Ectodermal cell (in vitro differentiated cells): ENCODE data around the gene GALNT13.

ENCODE experiments used
- H3K27ac ChIP-seq: 2 replicates; pipeline ENCODE4 v1.7.0; 2013; ENCODE audit warnings: mild to moderate bottlenecking, low read depth, low read length; ENCODE audit not compliant: insufficient read depth, poor library complexity, severe bottlenecking
- H3K27me3 ChIP-seq: 2 replicates; pipeline ENCODE4 v1.7.0; 2013; ENCODE audit warnings: mild to moderate bottlenecking, low read length; ENCODE audit not compliant: insufficient read depth, control insufficient read depth, poor library complexity, severe bottlenecking
- H3K36me3 ChIP-seq: one replicate; pipeline ENCODE4 v1.7.0; 2013; ENCODE audit warnings: low read length; ENCODE audit not compliant: control insufficient read depth, insufficient read depth
- H3K4me1 ChIP-seq: one replicate; pipeline ENCODE4 v1.7.0; 2013; ENCODE audit warnings: low read length; ENCODE audit not compliant: control insufficient read depth, insufficient read depth
- H3K4me3 ChIP-seq: 2 replicates; pipeline ENCODE4 v1.7.0; 2013; ENCODE audit warnings: low read depth, low read length, control low read depth; ENCODE audit not compliant: insufficient read depth
- H3K9me3 ChIP-seq: 2 replicates; pipeline ENCODE4 v1.7.0; 2013; ENCODE audit warnings: mild to moderate bottlenecking, low read length, moderate library complexity; ENCODE audit not compliant: control insufficient read depth
- WGBS, 2 experiments: methylation state at CpG; one replicate each; pipeline ENCODE4 v1.1.7; 2013; ENCODE audit warnings: missing lambda C conversion rate in 2 of 2; 5-methylcytosine and 5-hydroxymethylcytosine counted together

Gene GALNT13

GRCh38 chr2:153940511-153940910, 68.8 kb downstream of the GALNT13 start:
- WGBS, 2 experiments: 91 to 94% methylated on average over 3 of the region's 3 CpGs
- Histone ChIP-seq H3K4me3 (no peak overlapping the region), H3K9me3 (no peaks in the 10 kb centered on the region), H3K4me1 (no peaks in the 10 kb centered on the region), H3K36me3 (no peaks in the 10 kb centered on the region), H3K27me3 (no peaks in the 10 kb centered on the region), H3K27ac (no peak overlapping the region)

DNA sequence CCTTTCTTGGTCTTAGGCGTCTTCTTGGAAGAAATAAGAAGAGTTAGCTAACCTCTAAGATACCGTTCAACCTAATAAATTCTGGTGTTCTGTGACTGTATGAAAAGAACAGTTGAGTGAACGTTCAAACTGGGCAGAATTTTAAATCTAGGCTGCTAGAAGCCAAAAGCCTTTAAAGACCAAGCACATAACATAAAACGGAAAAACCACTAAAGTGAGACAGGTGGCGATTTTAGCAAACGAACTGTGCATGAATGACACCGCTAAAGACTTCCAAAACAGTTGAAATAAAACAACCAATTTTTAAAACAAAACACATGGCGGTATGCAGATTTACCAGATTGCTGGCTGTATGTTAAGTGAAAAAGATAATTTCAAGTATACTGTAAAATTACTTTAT, 73.1 kb downstream of the GALNT13 start:
- no peaks in the 10 kb centered on the region for H3K27me3 ChIP-seq
- no peaks in the 10 kb centered on the region for H3K36me3 ChIP-seq
- H3K27ac ChIP-seq: no peak overlapping the region
- 94% methylated on average over 7 to 8 of the region's 8 CpGs for WGBS, 2 experiments
- no peaks in the 10 kb centered on the region for H3K4me1 ChIP-seq
- no peaks in the 10 kb centered on the region for H3K9me3 ChIP-seq
- H3K4me3 ChIP-seq: no peak overlapping the region

- no peak overlapping the region for H3K4me3 ChIP-seq
- no peaks in the 10 kb centered on the region for H3K27me3 ChIP-seq
- no peaks in the 10 kb centered on the region for H3K9me3 ChIP-seq
- H3K36me3 ChIP-seq: no peaks in the 10 kb centered on the region
- no peak overlapping the region for H3K27ac ChIP-seq
- H3K4me1 ChIP-seq: no peaks in the 10 kb centered on the region
These were observed 74.3 kb downstream of the GALNT13 start for GRCh38 chr2:153946036-153946435.

GRCh38 chr2:153953761-153954160, 82.0 kb downstream of the GALNT13 start:
- Histone ChIP-seq H3K9me3 (no peaks in the 10 kb centered on the region), H3K4me3 (no peak overlapping the region), H3K27me3 (no peaks in the 10 kb centered on the region), H3K27ac (no peak overlapping the region), H3K4me1 (no peaks in the 10 kb centered on the region), H3K36me3 (no peaks in the 10 kb centered on the region)

DNA sequence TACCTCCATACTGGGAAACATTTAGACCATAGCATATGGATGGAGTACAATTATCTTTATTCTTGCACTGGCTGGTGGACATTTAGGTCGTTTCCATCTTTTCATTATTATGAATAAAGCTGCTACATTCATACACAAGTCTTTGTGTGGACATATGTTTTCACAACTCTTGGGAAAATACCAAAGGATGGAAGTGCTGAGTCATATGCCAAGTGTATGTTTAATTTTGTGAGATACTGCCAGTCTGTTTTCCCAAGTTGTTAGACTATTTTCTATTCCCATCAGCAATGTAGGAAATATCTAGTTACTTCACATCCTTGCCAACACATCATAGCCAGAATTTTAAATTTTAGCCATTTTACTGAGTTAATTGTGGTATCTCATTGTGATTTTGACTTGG, 91.5 kb downstream of the GALNT13 start:
- WGBS, 2 experiments: 89% methylated on average over 1 of the region's 1 CpG; no CpG with 5 or more reads in 1 of the 2 experiments
- Histone ChIP-seq H3K27me3 (no peaks in the 10 kb centered on the region), H3K9me3 (no peaks in the 10 kb centered on the region), H3K4me3 (no peak overlapping the region), H3K4me1 (no peaks in the 10 kb centered on the region), H3K27ac (no peak overlapping the region), H3K36me3 (no peaks in the 10 kb centered on the region)

GRCh38 chr2:153967248-153967973, 95.7 kb downstream of the GALNT13 start:
- H3K36me3 ChIP-seq: no peaks in the 10 kb centered on the region
- no peak overlapping the region for H3K27ac ChIP-seq
- H3K4me3 ChIP-seq: no peak overlapping the region
- no peaks in the 10 kb centered on the region for H3K4me1 ChIP-seq
- H3K9me3 ChIP-seq: no peaks in the 10 kb centered on the region
- H3K27me3 ChIP-seq: no peaks in the 10 kb centered on the region
- WGBS, 2 experiments: 79 to 85% methylated on average over 5 of the region's 5 CpGs

GRCh38 chr2:153971250-153971649, 99.5 kb downstream of the GALNT13 start:
- no peak overlapping the region for H3K27ac ChIP-seq
- H3K36me3 ChIP-seq: no peaks in the 10 kb centered on the region
- no peak overlapping the region for H3K4me3 ChIP-seq
- no peaks in the 10 kb centered on the region for H3K27me3 ChIP-seq
- WGBS, 2 experiments: 94 to 98% methylated on average over 1 to 2 of the region's 2 CpGs
- no peaks in the 10 kb centered on the region for H3K4me1 ChIP-seq
- no peaks in the 10 kb centered on the region for H3K9me3 ChIP-seq

DNA sequence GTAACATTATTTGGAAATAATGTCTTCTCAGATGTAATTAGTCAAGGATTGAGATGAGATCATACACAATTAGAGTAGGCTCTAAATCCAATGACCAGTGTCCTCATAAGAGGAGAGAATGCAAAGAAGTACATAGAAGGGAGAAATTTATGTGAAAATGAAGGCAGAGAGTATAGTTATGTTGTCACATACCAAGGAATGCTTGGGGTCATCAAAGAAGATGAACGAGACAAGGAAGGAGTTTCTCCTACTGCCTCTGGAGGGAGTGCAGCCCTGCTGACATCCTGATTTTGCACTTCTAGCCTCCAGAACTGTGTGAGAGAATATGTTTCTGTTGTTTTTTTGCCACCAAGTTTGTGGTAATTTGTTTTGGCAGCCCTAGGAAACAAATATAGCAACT, 100.1 kb downstream of the GALNT13 start:
- 61 to 70% methylated on average over 1 of the region's 1 CpG for WGBS, 2 experiments
- H3K4me1 ChIP-seq: no peaks in the 10 kb centered on the region
- no peak overlapping the region for H3K27ac ChIP-seq
- no peaks in the 10 kb centered on the region for H3K9me3 ChIP-seq
- no peaks in the 10 kb centered on the region for H3K36me3 ChIP-seq
- no peak overlapping the region for H3K4me3 ChIP-seq
- no peaks in the 10 kb centered on the region for H3K27me3 ChIP-seq

GRCh38 chr2:153972412-153972811, 100.7 kb downstream of the GALNT13 start:
- no peak overlapping the region for H3K27ac ChIP-seq
- H3K4me1 ChIP-seq: no peaks in the 10 kb centered on the region
- no peaks in the 10 kb centered on the region for H3K36me3 ChIP-seq
- H3K27me3 ChIP-seq: no peaks in the 10 kb centered on the region
- H3K9me3 ChIP-seq: no peaks in the 10 kb centered on the region
- H3K4me3 ChIP-seq: no peak overlapping the region

DNA sequence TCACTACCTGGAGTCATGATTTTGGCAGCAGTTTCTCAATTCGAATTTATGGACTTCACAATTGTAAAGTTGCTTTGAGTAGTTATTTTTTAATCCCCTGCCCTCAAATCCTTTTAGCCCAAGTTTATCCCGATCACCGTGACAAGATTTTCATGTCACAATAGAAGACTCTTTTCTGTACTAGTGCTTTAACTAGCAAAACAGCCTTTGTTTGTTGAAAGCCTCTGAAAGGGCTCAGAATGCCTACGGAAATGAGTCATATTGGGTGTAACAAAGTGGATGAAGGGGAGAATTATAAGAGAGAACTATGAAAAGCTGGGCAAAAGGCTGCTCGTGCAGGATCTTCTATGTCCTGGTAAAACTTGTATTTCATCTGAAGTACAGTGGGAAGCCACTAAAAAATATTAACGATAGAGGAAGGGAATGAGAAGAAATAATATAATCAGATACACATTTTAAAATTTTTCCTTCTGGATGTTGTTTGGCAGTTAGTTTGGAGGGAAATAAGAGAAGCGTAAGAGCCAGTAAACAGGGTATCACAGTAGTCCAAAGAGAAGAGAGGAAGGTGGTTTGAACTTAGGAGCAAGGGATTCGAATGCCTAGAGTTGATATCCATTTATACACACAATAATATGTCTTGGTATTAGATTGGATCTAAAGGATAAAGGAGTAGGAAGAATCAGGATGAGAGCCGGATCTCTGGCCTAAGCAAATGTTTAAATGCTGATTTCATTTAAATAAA, 114.9 kb downstream of the GALNT13 start:
- WGBS, 2 experiments: 63 to 65% methylated on average over 6 to 7 of the region's 9 CpGs
- Histone ChIP-seq H3K27ac (no peak overlapping the region), H3K27me3 (no peaks in the 10 kb centered on the region)

More for the DNA sequence above, 114.9 kb downstream of the GALNT13 start:
- no peaks in the 10 kb centered on the region for H3K36me3 ChIP-seq
- H3K9me3 ChIP-seq: no peaks in the 10 kb centered on the region
- H3K4me3 ChIP-seq: no peak overlapping the region
- peaks cover 8% of the 10 kb centered on the region for H3K4me1 ChIP-seq
